Inflammatory macrophage (primary cell): ENCODE measurements around the gene MAFB.

Experiments
- DNase-seq, 2 donors: peaks; one replicate each; pipeline ENCODE4 v3.0.0-alpha.2; 2020 to 2022

MAFB gene

GRCh38 chr20:40681165-40681564 lies 7.9 kb downstream of the MAFB start:
- DNase-seq: peak in 1 of 2 donors; percentile 29

DNA sequence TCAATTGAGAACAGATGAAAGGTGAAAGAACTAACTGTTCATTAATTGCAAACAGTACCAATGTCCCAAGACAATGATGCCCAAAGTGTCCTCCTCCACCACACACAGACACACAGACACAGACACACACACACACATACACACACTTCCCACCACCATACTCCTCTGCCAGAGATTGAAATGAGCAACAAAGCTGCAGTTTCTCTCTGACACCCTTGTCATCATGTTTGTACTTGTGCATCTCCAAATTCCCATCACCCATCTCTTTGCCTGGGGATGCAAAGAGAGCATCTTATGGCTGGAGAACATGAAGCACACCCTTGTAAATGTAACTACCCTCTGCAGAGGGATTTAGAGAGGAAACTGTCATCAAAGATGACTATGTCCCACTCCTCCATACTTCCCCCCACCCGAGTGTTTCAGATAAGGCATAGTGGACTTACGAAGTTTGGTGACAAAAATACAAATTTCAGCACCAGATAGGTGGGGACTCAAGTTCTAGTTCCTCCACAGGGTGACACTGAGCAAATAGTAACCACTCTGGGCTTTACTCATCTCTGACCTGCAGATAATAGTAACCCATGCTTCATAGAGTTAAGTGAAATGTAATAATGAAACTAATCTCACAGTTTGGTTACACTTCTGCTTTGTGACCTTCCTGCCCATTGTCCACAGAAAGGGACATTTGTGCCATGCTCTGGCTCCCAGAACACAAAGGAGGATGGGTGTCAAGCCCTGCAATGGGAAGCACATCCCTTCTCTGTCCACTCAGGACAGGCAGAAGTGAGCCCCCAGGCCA lies 8.7 kb downstream of the MAFB start:
- DNase-seq: peak; percentile 41 to 66

GRCh38 chr20:40679184-40679583 lies 9.9 kb downstream of the MAFB start:
- no peak for DNase-seq

- DNase-seq: no peak
Observed at GRCh38 chr20:40678286-40678875, 10.7 kb downstream of the MAFB start.

- DNase-seq: no peak
Observed at GRCh38 chr20:40677343-40677924, 11.6 kb downstream of the MAFB start.

- peak; percentile 21 to 37 for DNase-seq
Observed at GRCh38 chr20:40676491-40677269, 12.4 kb downstream of the MAFB start.

GRCh38 chr20:40675599-40676221 lies 13.3 kb downstream of the MAFB start:
- peak; percentile 25 to 34 for DNase-seq

DNA sequence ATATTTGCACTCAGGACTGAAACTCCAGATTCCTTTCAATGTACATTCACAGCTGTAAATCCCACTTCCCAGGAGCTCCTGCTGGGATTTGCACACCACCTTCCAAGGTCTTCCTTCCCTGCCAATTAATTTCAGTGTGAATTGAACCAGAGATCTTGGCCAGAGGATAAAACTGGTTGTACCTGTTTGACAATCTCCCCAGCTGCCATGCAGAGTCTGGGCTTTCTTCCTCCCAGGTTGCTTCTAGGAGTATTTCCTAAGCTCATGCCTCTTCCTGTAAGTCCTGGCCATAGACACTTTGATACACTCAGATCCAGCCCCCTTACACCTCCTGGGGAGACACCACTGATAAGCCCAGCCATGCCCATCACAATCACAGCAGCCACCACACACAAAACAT lies 15.6 kb downstream of the MAFB start:
- no peak for DNase-seq

GRCh38 chr20:40672095-40672494 lies 16.9 kb downstream of the MAFB start:
- no peak for DNase-seq

- no peak for DNase-seq
Observed at GRCh38 chr20:40670253-40670652, 18.8 kb downstream of the MAFB start.

DNA sequence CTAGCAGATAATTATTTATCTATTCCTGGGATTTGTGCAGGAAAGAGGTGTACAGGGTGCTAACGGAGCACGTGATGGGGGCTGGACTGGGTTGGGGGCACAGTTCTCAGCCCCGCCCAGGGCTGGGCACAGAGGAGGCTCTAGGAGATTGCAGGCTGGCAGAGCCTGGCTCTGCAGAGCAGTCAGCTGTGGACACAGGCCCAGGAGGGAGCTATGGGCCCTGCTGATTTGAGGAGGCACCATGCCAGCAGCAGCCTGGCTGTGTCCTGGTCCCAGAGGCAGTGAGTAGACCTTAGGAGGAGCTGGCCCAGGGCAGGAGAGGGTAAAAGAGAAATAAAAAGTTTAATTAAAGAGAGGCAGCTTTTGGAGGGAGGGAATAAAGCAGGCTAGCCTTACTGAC lies 19.3 kb downstream of the MAFB start:
- DNase-seq: no peak

- DNase-seq: no peak
Observed at GRCh38 chr20:40668449-40669228, 20.4 kb downstream of the MAFB start.

DNA sequence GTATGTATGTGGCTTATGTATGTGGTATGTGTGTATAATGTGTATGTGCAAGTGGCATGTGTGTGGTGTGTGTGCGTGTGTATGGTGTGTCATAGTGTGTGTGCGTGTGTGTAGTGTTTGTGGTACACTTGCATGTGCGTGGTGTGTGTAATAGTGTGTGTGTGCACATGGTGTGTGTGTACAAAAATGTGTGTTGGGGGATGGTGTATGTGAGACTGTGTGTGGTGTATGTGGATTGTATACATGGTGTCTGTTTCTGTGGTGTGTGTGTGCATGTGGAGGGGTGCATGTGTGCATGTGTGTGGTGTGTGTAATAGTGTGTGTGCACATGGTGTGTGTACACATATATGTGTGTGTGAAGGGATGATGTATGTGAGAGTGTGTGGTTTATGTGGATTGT lies 21.5 kb downstream of the MAFB start:
- no peak for DNase-seq

- no peak for DNase-seq
Observed at GRCh38 chr20:40666336-40666735, 22.7 kb downstream of the MAFB start.

DNA sequence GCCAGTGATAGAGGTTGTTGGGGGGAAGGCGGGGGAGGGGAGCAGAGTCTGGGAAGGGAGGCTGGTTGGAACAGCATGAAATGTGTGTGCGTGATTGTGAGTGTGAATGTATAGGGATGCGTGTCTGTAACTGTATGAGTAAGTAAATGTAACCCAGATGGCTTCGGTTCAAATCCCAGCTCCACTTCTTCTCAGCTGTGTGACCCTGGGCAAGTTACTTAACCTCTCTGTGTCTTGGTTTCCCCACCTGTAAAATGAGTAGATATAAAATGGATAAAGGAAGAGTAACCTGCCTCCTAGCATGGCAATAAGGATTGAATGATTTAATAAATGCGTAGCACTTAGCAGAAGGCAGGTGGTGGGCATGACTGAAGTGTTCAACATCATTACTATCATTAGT lies 24.1 kb downstream of the MAFB start:
- DNase-seq: no peak

- no peak for DNase-seq
Observed at GRCh38 chr20:40663991-40664880, 24.8 kb downstream of the MAFB start.

- no peak for DNase-seq
Observed at GRCh38 chr20:40663304-40663790, 25.7 kb downstream of the MAFB start.

GRCh38 chr20:40659567-40659966 lies 29.5 kb downstream of the MAFB start:
- DNase-seq: no peak

- no peak for DNase-seq
Observed at GRCh38 chr20:40658509-40658908, 30.5 kb downstream of the MAFB start.

DNA sequence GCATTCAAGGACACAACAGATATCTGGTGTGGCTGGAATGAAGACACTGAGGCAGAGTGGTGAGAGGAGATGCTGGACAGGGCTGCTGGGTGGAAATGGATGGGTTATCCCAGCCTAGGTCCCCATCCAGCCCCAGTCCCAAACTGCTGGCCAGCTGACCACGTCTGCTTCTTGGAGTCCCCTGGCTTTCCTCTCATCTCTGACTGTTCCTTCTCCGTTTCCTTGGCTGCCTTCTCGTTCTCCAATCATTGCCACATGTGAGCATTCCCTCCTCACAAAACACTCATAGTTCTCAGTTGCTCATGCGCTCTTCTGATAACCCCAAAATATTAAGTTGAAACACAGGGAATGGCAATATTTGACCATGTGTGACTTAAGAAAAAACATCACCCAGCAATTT lies 31.5 kb downstream of the MAFB start:
- DNase-seq: no peak

GRCh38 chr20:40655451-40655850 lies 33.6 kb downstream of the MAFB start:
- no peak for DNase-seq
